Measurements from ENCODE around the gene SPATA33.
"Not testable (repeated sequence)": the region's sequence is repeated elsewhere in the genome, so short reads cannot be mapped to it uniquely, and the experiment has no call there.

The SPATA33 gene

DNA sequence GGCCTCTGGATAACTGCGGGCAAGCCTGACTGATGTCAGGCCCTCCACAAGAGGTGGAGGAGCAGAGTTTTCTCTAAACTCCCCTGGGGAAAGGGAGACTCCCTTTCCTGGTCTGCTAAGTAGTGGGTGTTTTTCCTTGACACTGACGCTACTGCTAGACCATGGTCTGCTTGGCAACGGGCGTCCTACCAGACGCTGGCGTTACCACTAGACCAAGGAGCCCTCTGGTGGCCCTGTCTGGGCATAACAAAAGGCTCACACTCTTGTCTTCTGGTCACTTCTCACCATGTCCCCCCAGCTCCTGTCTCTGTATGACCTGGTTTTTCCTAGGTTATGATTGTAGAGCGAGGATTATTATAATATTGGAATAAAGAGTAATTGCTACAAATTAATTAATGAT is 9.4 kb downstream of the SPATA33 start:
- DNase-seq: peak; percentile 77

DNA sequence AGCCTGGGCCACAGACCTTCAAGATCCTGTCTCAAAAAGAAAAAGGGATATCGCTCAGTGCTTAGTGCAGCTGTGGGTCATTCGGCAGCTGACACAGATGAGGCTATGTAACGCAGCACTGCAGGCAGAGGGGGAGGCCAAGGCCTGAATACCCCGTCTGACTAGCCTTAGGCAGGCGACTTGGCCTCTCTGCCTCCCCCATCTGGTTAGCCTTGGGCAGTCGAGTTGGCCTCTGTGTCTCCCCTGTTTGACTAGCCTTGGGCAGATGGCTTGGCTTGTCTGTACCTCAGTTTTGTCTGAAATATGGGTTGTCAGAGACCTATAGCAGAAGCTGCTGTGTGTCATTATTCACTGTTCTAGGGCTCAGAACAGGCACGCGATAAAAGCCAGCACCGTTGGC is 10.0 kb downstream of the SPATA33 start:
- DNase-seq: no peak

DNA sequence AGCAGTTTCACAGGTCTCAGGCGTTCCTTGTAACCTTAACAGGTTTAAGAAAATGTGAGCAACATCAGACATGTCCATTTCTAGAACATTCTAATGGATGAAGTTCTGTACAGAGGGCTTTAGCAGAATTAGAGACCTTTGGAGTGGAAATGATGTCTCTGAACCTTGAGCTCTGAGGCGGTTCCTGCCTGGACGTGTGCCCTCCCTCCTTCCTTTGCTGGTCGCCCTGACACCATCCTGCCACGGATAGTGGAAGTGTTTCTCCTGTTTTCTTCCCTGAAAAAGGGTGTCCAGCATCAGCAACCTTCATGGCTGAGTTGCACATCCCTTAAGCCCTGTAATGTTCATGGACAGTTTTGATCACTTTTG is 11.1 kb downstream of the SPATA33 start:
- no peak for DNase-seq

DNA sequence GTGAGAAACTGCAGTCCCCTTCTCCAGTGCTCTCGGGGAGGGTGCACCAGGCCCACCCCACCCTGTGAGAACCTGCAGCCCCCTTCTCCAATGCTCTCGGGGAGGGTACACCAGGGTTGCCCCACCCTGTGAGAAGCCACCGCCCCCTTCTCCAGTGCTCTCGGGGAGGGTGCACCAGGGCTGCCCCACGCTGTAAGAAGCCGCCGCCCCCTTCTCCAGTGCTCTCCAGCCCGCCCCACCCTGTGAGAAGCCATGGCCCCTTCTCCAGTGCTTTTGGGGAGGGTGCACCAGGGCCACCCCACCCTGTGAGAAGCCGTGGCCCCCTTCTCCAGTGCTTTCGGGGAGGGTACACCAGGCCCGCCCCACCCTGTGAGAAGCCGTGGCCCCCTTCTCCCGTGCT is 12.1 kb downstream of the SPATA33 start:
- no peak for DNase-seq

DNA sequence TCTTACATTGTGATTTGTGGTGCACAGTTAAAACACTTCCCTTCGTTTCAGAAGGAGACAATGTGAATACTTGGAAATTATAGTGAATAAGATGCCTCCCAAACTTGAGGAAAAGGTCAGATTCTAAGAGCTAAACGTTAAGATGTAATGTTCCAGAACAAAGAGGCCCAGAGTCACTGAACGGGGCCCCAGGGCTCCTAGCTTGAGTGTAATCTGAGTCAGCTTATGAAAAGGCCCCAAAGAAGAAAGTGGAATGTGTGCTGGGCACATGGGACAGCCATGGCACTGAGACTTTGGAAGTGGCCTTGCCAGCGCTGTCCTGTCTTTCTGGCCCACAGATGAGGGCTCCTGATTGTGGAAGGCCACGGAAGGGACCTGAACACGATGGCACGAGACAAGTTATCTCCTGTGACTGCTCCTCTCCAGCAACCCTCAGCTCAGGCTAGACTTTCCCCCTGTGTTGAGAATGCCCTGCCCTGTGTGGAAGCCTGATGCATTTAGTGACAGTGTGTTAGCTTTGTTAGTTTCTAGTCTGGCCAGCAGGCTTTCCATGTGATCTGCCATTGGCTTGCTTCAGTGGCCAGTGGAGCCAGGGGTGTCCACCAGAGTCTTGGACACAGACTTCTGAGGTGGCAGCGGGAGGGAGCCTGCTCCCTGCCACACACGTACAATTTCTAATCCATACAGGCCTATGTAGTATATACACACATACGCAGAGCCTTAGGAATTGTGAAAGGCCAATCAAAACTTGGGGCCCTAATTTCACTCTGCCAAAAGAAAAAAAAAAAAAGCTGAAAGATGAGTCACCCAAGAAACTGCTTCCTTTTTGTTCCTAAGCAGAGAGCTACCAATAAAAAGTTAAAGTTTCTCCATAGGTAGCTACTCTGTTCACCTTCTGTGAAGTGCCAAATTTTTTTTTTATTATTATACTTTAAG is 13.1 kb downstream of the SPATA33 start:
- no peak for DNase-seq

DNA sequence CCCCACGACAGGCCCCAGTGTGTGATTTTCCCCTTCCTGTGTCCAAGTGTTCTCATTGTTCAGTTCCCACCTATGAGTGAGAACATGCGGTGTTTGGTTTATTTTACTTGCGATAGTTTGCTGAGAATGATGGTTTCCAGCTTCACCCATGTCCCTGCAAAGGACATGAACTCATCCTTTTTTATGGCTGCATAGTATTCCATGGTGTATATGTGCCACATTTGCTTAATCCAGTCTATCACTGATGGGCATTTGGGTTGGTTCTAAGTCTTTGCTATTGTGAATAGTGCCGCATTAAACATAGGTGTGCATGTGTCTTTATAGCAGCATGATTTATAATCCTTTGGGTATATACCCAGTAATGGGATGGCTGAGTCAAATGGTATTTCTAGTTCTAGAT is 13.9 kb downstream of the SPATA33 start:
- DNase-seq: not testable (repeated sequence)

DNA sequence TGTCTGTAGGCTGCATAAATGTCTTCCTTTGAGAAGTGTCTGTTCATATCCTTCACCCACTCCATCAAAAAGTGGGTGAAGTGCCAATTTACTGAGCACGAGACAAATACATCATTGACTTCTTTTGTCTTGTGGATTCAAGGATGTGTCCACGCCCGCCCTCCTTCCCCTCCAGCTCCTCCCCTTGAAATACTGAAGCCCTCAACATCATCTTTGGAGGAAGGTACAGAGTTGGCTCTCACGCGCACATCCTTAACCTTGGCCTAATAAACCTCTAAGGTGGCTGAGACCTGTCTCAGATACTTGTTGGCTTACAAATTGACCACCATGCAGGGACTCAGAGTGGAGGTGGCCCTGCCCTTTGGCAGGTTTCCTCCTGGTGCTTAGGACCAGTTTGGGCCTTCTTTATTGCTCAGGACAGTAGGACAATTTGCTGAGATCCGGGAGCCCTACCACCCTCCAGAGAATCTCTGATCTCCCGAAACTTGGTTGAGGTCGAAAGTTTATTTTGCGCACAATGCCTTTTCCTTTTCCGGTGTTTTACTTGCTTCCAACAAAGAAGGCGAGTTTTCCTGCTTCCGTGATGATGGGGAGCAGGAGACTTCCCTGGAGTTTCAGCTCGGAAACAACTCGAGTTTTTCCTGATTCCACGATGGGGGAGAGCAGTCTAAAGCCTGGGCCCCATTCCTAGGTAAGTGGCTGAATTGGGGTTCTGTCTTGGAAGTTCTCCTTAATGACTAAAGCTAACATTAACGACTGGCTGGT is 14.7 kb downstream of the SPATA33 start:
- no peak for DNase-seq

DNA sequence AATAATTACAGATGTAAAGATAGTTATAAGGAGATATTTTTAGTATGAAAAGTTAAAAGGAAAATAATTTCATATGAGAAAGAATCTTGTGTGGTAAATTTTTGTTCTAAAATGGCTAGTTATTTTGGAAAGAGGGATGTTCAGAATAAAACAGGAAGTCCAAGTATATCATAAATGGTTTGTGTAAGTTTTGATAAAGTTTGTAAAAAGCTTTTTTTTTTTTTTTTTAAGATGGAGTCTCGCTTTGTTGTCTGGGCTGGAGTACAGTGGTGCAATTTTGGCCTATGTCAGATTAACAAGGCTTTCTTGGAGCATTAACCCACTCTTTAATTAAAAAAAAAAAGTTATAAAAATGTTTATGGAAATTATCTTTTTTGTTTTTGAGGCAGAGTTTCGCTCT is 20.6 kb downstream of the SPATA33 start:
- no peak for DNase-seq

DNA sequence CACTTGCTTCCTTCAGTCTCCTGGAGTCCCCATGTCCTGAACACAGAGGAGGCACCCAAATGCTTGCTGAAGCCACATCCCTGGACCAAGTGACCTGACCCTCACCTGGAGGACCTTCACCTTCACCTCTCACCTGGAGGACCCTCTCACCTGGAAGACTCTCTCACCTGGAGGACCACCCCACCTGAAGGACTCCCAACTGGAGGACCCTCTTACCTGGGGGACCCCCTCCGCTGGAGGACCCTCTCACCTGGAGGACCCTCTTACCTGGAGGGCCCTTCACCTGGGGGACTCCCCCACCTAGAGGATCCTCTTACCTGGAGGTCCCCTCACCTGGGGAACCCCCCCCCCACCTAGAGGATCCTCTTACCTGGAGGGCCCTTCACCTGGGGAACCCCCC is 28.3 kb downstream of the SPATA33 start:
- no peak for DNase-seq

DNA sequence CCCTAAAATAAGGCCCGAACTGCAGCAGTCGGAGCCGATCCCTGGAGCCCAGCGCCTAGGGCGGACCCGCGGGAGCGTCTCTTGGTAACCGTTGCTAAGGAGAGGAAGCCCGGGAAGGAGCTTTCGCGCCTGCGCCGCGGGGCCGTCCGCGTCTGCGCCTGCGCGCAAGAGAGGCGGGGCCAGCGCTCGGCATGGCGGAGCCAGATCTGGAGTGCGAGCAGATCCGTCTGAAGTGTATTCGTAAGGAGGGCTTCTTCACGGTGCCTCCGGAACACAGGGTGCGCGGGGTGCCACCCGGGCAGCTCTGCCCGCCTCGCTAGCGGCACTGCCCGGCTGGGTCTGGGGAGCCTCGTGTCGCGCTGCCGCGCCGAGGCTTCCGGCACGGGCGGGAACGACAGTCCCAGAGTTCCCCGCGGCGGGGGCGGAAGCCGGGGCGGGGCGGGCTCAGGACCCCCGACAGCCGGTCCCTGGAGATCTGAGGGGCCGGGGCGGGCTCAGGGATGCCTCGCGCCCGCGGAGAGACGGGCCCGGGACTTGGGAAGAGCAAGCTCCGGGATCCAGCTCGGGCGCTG is 29.0 kb downstream of the SPATA33 start, which contains the start of gene CDK10:
Gene CDK10, plus strand, starts transcription at position 170 of the 572 bp plus-strand sequence. Its CDS starts 22 bp downstream, at position 192.
- peak; percentile 91 for DNase-seq

DNA sequence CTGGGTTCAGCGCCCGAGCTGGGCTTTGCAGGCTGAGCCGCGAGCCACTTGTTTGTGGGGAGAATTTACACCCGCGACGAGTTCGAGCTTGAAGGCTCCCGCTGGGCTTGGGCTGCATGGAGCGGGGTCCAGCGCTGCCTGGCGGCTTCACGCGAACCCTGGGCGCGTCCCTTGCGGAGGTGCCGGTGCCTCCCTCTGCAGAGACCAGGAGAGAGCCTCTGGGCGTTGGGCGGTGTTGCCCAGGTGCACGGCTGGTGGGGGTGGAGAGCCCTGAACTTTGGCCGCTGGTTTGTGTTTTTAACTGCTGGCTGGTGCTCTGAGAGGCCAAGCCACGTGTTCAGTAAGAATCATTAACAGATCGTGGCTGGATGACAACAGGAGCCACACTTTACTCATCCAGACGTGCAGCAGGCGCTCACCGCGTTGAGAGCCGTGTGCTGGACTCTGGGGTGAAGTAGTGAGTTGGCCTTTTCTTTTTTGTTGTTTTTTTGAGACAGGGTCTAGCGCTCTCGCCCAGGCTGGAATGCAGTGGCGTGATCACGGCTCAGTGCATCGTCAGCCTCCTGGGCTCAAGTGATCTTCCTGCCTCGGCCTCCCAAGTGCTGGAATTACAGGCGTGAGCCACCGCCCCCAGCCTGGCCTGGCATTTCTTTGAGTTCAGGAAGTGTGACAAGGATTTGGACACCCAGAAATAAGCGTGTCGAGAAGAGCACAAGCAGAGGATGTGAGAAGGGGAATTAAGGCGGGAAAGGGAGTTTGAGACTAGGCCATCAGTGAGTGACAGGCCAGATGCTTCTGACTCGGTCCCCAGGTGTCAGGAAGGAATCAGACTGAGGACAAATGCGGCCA is 29.7 kb downstream of the SPATA33 start:
- DNase-seq: peak; percentile 93

DNA sequence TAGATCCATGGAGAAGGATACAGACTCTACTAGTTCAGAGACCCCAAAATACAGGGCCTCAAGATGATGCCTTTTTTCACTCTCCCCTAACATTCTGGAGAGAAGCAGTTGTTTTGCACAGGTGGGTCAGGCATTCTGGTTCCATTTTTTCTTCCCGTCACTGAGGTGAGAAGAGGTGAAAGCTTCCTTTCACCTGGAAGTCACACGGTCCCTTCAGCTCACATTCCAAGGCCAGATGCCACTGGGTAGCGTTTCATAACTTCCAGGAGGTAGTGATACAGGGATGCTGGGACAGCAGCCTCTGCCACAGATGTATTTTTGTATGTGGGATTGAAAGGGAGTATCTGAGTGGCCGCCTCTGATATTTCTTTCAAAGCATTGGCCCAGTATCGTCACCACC is 30.8 kb downstream of the SPATA33 start:
- no peak for DNase-seq

DNA sequence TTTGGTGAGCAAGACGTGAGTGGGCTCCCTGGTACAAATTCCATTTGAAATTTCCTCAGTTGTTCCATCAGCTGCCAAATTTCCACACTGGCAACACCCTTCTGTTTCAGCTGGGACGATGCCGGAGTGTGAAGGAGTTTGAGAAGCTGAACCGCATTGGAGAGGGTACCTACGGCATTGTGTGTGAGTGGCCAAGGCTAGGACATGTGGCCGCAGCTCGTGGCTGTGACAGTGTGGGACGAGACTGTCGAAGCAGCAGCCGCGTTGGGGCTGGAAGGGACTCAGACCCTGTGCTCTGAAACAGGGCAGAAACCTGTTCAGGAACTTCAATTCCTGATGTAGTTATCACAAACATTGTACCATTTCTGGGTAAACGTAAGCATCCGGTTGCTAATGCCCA is 31.5 kb downstream of the SPATA33 start:
- no peak for DNase-seq

DNA sequence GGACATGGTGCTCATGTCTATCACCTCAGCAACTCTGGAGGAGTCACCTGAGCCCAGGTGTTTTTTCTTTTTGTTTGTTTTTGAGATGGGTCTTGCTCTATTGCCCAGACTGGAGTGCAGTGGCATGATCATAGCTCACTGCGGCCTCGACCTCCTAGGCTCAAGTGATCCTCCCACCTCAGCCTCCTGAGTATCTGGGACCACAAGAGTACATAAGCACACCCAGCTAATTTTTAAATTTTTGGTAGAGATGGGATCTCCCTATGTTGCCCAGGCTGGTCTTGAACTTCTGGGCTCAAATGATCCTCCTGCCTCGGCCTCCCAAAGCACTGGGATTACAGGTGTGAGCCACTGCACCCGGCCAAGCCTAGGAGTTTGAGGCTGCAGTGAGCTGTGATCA is 32.0 kb downstream of the SPATA33 start:
- DNase-seq: not testable (repeated sequence)

DNA sequence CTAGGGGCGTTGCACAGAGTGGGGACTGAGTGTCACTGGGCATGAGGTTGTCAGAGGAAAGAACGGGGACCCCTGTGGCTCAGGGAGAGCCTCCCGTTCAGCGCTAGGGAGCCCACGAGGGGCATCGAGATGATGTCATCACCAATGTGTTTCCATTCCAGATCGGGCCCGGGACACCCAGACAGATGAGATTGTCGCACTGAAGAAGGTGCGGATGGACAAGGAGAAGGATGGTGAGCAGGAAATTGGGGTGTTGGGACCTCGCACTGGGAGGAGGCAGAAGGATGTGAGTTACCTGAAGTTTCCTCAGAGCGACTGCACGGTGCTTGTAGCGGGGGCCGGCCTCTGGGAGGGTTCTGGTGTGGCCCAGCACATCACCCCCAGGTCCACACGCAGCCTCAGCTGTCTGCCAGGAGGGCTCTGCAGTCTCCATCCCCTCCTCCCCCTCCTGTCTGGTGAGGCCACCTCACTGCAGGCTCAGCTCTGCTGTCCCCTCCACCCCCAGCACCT is 32.8 kb downstream of the SPATA33 start:
- DNase-seq: no peak

DNA sequence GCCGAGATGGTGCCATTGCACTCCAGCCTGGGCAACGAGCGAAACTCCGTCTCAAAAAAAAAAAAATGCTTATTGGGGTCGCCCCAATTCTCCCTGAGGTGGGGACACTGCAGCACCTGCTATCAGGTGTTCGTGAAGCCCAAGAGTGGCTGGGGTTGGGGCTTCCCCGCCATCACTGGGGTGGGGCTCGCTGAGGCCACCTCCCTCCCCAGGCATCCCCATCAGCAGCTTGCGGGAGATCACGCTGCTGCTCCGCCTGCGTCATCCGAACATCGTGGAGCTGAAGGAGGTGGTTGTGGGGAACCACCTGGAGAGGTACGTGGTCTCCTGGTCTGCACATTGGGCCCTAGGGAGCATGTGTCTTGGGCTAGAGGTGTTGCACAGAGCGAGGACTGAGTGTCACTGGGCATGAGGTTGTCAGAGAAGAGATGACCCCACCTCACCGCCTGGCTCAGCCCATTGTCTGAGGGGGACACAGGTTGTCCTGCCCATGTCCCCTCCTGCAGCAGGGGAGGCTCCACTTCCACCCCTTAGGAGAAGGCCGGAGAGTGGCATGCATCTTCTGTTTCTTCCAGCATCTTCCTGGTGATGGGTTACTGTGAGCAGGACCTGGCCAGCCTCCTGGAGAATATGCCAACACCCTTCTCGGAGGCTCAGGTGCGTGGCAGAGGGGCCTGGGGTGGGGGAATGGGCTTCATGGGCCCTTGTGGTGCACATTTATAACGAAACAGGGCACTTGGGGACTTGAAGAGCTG is 33.8 kb downstream of the SPATA33 start:
- no peak for DNase-seq

DNA sequence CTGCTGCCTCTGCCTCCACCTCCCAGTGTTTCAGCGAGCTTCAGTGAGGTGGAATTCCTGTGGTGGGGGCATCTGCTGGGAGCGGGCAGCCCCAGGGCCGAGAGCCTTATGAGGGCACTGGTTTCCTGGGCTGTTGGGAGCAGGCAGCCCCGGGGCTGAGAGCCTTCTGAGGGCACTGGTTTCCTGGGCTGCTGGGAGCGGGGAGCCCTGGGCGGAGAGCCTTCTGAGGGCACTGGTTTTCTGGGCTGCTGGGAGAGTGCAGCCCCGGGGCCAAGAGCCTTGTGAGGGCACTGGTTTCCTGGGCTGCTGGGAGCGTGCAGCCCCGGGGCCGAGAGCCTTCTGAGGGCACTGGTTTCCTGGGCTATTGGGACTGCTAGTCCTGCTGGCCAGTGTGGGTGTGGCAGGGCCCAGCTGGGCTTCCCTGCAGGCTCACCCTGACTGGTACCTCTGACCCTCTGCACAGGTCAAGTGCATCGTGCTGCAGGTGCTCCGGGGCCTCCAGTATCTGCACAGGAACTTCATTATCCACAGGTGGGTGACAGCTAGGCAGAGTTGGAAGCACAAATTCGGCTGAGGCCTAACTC is 34.4 kb downstream of the SPATA33 start:
- no peak for DNase-seq

DNA sequence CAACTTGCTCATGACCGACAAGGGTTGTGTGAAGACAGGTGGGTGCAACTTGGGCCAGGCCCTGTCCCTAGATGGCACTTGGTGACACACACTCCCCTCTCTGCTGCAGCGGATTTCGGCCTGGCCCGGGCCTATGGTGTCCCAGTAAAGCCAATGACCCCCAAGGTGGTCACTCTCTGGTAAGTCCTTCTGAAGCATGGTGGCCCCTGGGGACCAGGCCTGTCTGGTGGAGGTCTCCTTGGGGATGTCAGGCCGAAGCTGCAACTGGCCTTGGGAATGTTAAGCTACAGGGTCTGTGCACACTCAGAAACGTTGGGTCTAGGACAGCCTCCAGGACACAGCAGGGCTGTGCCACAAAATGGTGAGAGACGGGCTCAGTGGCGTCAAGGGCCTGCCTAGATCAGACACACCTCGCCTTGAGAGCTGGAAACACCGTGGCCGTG is 35.7 kb downstream of the SPATA33 start:
- DNase-seq: no peak

DNA sequence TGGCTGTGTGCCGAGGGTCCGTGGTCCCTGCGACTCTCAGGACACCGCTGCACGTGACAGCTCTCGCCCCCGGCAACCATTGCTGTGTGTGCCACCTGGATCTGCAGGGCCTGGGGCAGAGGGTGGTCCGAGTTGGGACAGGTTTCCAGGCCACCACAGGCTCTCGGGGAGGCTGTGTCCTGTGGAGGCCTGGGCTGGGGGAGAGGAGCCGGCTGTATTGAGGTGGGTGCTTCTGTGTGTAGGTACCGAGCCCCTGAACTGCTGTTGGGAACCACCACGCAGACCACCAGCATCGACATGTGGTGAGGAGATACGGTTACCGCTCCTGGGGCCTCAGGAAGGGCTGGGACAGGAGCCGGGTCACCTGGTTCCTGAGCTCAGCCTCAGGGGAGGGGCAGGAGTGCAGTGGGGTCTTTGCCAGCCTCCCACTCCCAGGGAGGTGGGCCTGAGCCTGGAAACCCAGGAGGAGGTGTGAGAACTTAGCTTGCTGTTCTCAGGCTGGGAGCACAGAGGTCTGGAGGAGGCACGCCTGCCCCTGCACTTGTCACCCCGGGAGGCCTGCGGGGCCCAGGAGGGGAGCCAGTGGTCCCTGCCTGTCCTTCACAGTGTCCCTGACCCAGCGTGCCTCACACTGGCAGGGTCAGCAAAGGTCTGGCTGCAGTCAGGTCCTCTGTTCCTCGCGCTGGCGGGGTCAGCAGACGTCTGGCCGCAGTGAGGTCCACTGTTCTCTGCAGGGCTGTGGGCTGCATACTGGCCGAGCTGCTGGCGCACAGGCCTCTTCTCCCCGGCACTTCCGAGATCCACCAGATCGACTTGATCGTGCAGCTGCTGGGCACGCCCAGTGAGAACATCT is 36.5 kb downstream of the SPATA33 start:
- DNase-seq: no peak

DNA sequence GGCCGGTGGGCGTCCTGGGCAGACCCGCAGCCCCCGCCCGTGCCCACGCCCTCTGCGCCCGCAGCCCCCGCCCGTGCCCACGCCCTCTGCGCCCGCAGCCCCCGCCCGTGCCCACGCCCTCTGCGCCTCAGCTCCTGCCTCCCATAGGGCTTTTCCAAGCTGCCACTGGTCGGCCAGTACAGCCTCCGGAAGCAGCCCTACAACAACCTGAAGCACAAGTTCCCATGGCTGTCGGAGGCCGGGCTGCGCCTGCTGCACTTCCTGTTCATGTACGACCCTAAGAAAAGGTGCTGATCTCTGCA is 37.1 kb downstream of the SPATA33 start:
- DNase-seq: not testable (repeated sequence)

Measured in DMS53 (cell line).